Central memory CD4-positive, alpha-beta T cell (primary cell): Measurements from ENCODE around the gene BNC2.
"Not testable (repeated sequence)": the region's sequence is repeated elsewhere in the genome, so short reads cannot be mapped to it uniquely, and the experiment has no call there.

Source experiments
- DNase-seq: peaks from one replicate; pipeline ENCODE4 v3.0.0; 2022

The BNC2 gene

DNA sequence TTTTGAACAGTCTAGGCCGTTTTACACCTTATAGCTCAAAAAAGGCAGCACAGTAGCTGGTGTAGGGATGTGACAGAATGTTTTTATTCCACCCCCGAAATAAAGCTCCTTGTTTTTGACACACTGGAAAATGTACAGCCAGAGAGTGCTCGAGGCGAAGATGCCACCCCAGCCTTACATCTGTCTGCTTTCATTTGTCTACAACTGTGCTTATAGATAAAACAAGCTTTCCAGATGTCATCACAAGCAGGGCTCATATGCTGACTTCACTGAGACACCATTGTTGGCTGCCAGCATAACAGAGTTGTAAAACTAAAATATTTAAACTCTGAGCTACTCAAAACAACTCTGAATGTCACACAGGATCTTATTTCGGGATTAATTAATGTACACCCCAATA lies 386.3 kb downstream of the BNC2 start:
- no peak for DNase-seq

DNA sequence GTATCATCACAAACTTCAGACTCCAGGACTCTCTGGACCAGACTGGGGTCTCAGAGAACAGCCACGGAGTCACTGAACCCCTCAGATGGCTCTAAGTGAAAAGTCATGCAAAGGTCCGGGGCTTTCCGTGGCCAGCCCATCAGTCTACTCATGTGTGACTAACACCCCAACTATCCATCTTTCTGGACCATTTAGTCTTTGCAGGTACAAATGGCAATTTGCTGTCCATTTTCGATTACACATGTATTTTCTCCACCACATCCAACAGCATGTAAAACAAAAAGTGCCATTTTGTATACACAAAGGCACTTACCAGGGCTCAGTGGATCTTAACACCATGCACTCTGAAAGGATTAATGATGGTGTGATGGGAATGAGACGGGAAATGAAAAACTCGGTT lies 387.7 kb downstream of the BNC2 start:
- DNase-seq = no peak

GRCh38 chr9:16480584-16480983 lies 389.9 kb downstream of the BNC2 start:
- not testable (repeated sequence) for DNase-seq

DNA sequence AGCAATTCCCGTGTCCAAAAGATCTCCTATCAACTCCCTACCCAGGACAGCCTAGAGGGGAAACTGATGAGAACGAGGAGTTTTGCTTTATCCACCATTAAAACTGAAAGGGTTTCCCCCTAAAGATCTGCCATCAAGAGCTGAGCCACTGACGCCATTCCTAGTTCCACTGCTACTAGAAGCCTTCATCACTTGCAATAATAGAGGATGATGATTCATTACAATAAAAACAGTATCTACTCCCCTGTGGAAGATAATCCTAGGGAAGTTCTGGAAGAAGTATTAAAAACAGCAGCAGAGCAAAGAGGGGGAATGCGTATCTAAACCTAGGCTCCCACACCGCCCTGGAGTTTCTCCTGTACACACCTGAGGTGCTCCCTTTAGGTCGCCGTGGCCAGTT lies 394.5 kb downstream of the BNC2 start:
- DNase-seq = no peak

GRCh38 chr9:16475257-16475656 lies 395.2 kb downstream of the BNC2 start:
- DNase-seq = no peak

DNA sequence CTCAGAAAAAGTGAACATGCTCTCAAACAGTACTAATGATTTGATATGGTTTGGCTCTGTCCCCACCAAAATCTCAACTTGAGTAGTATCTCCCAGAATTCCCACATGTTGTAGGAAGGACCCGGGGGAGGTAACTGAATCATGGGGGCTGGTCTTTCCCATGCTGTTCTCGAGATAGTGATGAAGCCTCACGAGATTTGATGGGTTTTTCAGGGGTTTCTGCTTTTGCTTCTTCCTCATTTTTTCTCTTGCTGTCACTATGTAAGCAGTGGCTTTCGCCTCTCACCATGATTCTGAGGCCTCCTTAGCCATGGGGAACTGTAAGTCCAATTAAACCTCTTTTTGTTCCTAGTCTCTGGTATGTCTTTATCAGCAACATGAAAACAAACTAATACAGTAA lies 401.3 kb downstream of the BNC2 start:
- DNase-seq = no peak

GRCh38 chr9:16461851-16462250 lies 408.6 kb downstream of the BNC2 start:
- no peak for DNase-seq

GRCh38 chr9:16461137-16461840 lies 409.2 kb downstream of the BNC2 start:
- DNase-seq = no peak

GRCh38 chr9:16460696-16461095 lies 409.8 kb downstream of the BNC2 start:
- DNase-seq = no peak

DNA sequence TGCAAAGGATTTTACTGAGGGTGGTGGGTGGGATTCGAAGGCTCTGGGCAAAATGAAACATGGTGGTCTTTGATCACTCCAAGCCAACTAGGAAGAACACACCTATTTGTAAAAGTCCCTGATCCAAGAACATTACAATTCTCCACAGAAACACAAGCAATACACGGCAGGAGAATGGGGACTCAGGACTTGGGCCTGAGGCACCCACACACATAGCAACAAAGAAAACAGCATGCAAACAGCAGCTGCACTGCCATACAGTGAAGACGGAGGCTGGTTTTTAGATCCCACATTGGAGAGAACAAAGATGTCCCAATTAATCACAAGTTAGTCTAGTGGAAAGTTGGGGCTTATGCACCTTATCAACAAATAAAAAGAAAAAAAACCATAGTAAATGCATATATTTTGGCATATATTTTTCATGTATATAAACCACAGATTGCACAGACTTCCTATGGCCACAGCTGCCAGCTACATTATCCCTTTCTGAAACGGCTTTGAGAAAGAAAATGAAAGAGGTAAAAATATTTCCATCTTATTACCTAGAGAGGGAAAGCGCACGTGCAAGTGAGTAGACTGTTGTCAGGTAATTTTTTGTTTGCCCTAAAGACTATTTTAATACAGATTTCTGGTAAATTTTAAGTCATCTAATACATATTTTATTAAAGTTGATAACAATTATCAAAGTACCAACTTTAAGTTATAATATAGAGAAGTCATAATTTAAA lies 410.9 kb downstream of the BNC2 start:
- no peak for DNase-seq

GRCh38 chr9:16458696-16459420 lies 411.6 kb downstream of the BNC2 start:
- DNase-seq = no peak

DNA sequence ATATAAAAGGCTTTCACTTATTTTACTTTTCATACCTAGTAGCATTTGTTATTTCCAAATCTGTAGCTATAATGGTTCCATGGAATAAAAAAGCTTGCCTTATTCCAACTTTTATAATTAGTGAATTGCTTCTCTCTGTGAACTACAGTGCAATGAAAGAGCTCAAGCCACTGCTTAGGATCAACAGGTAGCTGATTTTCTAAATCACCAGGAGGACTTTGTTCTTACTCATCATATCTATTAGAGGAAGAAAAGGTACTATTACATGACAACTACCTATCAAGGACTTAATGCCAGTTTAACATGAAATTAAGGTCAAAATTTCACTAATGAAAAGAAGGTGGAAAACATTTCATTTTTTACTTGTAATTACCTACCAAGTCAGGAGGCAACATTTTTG lies 414.6 kb downstream of the BNC2 start:
- DNase-seq = no peak

DNA sequence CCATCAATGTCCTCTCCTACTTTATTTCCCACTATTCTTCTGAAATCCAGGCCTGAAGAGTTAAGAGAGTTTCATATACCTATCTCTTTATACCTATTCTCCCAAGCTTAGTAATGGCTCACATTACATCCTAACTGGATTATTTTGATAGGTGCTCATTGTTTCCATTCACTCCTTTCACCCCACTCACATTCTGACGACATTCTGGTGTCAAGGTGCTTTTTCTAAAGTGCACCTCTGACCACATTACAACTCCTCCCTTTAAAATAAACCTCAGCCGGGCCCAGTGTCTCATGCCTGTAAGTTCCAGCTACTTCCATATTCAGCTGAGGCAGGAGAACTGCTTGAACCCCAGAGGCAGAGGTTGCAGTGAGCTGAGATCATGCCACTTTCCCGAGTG lies 417.1 kb downstream of the BNC2 start:
- no peak for DNase-seq

DNA sequence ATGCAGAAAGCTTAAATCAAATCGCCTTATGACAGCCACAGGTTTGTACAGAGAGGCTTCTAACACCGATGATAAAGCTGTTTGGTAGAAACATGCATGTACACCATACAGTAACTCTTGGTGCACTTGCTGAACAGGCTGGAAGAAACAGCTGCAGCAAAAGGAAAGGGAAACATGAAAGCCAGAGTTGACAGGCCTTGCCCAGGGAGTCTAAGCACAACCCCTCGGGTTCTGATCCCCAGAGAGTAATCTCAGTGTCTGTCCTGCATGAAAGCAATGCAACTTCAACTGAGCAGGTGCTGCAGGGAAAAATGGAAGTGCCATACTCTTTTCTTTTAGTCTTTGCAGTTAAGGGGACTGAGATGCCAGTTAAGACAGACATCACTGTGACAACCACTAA lies 419.9 kb downstream of the BNC2 start:
- no peak for DNase-seq

- no peak for DNase-seq
Observed at GRCh38 chr9:16450043-16450442, 420.4 kb downstream of the BNC2 start.

DNA sequence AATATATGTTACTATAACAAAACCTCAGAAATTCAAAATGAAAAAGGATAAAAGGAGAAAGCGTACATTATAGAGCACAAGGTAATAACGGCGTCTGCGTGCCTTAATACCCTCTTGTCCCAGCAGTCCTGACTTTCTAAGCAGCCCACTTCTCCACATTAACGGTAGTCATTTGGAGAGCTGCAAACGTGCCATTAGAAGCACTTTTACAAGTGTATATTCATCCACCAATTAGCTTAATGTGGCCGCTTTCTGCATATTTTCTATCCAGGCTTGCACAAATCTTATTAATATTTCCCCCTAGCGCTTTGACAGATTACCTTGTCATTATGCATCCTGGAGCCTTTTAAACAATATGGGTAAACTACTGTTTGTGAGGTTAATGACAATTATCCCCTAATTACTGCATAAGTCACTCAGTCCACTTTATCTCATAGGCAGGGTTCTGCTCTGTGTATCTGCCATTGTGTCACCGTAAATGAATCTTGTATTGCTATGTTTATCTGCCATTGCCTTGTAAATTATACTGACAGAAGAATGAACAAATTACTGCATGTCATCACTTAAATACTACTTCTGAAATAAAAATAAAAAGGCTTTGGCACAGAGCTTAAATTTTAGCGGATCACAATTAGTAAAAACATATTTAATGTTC lies 421.3 kb downstream of the BNC2 start:
- DNase-seq = no peak

DNA sequence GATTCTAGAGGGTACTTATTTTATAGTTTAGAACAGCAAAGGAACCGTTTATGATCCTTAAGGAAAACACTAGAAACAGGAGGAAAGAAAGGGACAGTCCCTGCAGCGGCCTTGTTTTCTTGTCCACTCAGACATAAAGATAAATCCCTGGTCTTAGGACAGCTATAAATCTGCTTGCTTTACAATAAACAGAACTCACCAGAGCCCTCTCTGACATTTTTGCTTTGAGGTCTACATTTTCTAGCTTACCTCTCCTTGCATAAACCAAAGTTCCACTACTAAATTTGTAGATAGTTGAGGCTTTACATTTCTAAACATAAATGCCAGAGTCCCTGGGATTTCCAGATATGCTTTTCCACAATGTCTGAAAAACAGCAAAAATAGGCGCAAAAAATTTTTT lies 422.5 kb downstream of the BNC2 start:
- DNase-seq = no peak

DNA sequence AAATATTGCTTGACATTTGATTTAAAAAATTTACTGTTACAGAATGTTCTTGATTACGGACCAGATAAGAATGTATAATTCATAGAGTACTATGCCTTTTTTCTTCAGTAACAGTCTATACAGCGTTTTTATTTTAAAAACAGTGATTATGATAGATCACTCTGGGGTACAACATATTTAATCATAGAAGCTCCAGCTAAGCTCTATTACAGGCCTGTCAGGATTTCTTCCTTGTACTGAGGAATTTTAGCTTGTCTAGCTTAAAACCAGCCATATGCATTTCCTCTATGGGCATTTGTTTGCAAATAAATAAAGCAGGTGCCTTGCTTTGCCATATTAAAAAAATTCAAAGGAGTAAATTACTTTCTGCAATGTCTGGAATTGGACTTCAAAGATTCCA lies 423.8 kb downstream of the BNC2 start:
- no peak for DNase-seq

- no peak for DNase-seq
Observed at GRCh38 chr9:16445141-16445920, 425.1 kb downstream of the BNC2 start.

DNA sequence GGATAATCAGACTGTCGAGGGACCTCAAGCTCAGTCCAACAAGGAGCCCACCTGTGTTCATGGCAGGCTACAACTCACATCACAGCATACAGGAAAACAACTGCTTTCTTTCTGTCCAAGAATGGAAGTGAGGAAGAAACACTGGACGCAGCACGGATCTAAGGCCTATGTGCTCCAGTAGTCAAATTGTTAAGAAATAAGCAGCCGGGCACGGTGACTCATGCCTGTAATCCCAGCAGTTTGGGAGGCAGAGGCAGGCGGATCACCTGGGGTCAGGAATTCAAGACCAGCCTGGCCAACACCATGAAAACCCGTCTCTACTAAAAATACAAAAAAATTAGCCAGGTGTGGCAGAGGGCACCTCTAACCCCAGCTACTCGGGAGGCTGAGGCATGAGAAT lies 427.8 kb downstream of the BNC2 start:
- DNase-seq = no peak

DNA sequence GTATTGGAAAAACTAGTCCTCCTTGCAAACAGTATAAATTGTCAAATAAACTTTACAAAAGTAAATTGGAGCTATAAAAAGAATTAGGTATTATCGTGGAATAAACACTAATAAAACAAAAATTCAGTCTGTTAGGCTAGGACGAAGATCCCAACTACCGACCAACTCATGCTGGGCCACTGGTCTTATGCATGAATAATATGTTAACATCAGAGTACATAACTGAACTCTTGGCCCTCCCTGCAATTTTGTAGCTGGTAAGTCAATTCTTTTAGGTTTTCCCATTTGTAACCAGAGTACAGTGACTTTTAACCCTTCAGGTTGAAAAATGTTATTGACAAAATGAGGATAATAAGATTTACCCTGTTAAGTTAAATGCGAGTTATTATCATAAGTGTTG lies 428.7 kb downstream of the BNC2 start:
- no peak for DNase-seq

DNA sequence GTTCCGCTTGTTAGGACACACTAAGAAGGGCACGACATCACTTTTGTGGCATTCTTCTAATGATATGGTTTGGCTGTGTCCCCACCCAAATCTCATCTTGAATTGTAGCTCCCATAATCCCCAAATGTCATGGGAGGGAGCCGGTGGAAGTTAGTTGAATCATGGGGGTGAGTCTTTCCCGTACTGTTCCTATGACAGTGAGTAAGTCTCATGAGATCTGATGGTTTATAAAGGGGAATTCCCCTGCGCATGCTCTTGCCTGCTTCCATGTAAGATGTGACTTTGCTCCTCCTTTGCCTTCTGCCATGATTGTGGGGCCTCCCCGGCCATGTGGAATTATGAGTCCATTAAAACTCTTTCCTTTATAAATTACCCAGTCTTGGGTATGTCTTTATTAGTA lies 431.6 kb downstream of the BNC2 start:
- not testable (repeated sequence) for DNase-seq

DNA sequence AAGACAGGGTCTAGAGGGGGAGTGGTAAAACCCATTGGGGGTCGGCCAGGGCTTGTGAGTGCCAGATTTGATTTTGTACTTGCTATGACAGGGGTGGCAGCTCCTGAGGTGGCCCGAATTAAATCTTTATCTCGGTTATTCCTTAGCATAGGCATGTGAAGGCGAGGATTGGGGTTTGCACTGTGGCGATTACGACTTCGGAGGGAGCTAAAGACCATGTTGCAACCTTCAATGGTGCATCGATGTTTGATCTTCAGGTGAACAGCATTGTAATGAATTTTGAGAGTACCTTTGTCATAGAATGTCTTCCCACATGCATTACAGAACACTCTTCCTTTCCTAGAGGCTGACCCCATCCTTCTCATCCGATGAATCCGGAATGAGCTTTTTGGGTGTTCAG lies 433.9 kb downstream of the BNC2 start:
- DNase-seq = no peak
